Activated T-cell treated with anti-CD3 and anti-CD28 coated beads for 4 hours (primary cell): ENCODE measurements around the gene PCAT6.

Experiments
- DNase-seq: peaks from one replicate; pipeline ENCODE4 v3.0.0-alpha.2; 2020

PCAT6 gene

DNA sequence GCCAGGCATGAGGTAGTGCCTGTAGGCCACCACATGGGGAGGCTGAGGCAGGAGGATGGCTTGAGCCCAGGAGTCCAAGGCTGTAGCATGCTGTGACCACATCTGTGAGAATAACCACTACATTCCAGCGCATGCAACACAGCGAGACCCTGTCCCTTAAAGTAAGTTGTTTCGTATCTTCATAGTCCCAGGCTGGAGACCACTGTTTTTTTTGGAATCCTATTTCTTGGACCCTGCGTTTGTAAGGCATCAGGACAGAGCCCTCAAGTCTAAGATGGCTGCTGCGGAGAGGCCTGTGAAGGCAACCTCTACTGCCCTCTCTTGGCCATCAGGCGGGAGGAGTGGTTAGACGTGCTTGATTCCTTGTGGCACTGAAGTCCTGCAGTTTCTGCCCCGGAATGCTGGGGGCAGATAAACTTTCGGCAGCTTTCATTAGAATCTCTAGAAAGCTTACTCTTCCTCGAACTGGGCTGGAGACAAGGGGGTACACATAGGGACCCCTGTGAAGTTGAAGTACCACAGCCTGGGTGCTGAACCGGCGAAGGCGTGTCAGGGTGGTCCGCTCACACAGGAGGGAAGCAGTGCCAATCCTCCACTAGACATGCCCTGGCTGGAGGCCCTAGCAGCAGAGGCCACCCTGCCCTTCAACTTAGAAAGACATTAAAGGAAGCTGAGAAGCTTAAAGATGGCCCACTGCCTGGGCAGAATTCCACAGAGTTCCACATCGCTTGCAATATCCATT, 41.6 kb downstream of the PCAT6 start:
- DNase-seq = no peak

- no peak for DNase-seq
These were observed 44.0 kb downstream of the PCAT6 start for GRCh38 chr1:202854787-202855186.

- DNase-seq = no peak
These were observed 45.3 kb downstream of the PCAT6 start for GRCh38 chr1:202856014-202856413.

DNA sequence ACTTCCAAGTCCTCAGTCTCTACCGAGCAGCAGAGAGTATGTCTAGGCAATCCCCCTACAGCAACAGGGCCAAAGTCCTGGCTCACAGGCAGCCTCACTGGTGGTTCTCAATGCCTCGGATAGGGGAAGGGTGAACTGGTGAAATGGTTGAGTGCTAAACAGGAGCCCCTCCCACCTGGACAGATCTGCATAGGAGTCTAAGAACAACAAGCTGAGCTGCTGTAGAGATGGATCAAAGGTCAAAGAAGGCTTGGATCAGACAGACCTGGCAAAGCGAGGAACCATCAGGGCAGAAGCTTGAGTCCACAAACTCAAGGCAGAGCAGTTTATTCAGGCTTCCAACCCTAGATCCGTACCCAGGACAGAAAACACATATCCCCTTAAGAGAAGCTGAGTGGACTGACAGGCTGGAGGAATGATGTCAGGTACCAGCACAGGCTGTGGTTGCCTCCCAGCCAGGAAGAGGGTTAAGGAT, 46.4 kb downstream of the PCAT6 start:
- DNase-seq = no peak

DNA sequence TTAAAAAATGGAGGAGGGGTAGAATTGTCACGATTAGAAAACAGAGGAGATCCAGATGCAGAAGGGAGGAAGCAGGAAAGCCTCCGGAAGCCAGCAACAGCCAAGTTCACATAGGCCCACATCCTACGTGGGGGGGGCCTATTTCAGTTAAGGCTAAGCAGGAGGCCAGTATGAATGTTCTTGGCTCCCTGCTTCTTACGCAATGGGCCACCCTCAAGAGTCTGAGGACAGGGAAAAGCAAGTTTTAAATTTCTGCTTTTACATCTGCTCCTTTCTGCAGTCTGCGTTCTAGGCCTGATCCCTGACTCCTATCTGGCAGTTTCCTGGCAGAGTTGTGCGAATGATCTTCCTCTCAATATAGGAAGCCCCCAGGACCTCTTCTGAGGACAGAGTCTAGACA, 47.6 kb downstream of the PCAT6 start:
- DNase-seq = no peak

GRCh38 chr1:202858789-202859414, 48.1 kb downstream of the PCAT6 start:
- no peak for DNase-seq

DNA sequence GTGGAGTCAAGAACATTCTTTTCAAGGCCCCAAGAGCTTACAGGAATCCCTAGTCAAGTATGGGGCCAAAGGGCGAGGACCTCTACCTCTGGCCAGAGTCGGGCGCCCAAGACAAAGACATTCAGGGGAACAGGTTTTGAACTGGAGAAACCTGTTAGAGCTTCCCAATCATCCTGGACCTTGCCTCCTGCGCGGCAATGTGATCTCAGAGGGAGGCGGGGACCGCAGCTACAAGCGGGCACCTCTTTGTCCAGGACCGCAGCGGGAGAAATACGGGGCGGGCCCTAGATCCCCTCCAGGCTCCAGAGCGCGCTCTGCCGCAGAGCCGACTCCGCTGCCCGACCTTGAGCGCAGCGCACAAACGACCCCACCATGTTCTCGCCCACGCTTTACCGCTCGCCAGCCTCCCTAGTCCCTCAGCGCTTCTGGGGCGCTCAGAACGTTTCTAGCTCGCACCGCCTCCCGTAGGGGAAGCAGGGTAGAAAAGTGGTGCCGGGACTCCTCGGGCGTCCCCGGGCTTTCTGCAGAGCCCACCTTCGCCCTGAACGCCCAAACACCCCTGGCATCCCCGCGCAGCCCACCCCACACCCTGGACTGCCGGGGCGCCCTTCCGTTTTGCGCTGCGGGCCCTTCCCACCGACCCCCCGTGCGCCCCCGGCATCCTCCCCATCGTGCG, 50.1 kb downstream of the PCAT6 start:
- DNase-seq = peak; percentile 13
